Naive thymus-derived CD4-positive, alpha-beta T cell (primary cell): ENCODE data around the gene ANXA2. TPM values are rescaled to one million over a fixed set of nuclear protein-coding genes. Genes with fewer than 3 reads are reported as not detected.

Source experiments
- ATAC-seq: fragments of 150-1000 bp; cut with Tn5 transposase; 2 replicates; pipeline ENCODE4 v1.10.0; 2021; ENCODE audit warnings: mild to moderate bottlenecking, moderate library complexity
- CTCF ChIA-PET: fragments of 350-600 bp; sonication (Branson Sonifier 250); formaldehyde crosslinking; loops from one replicate; lab custom pipeline; 2021; ENCODE audit warnings: antibody characterized with exemption; lab: Charles Lee
- POLR2A ChIA-PET: fragments of 350-600 bp; sonication (Branson Sonifier 250); formaldehyde crosslinking; loops from one replicate; lab custom pipeline; 2021; ENCODE audit warnings: antibody characterized with exemption, inconsistent platforms; lab: Charles Lee
- DNase-seq, 9 donors: peaks; one replicate each; pipeline versions ENCODE4 v3.0.0 to v3.0.0-alpha.2; 2020 to 2022; ENCODE audit warnings: mixed read lengths in 1 of 9
- H3K27ac ChIP-seq: one replicate; pipeline ENCODE4 v1.7.0; 2013; ENCODE audit warnings: mild to moderate bottlenecking, low read depth, low read length, moderate library complexity
- H3K27me3 ChIP-seq, 2 donors: one replicate each; pipeline ENCODE4 v1.7.0; 2013; ENCODE audit warnings: low read length in 2 of 2, mild to moderate bottlenecking in 2 of 2, moderate library complexity in 2 of 2; ENCODE audit not compliant: control insufficient read depth in 2 of 2, insufficient read depth in 2 of 2
- H3K36me3 ChIP-seq, 3 experiments: 1 replicate in 2 of 3; 2 replicates in 1 of 3; pipeline ENCODE4 v1.7.0; 2013; ENCODE audit warnings: low read length in 3 of 3, mild to moderate bottlenecking in 3 of 3, moderate library complexity in 1 of 3; ENCODE audit not compliant: insufficient read depth in 3 of 3, control insufficient read depth in 2 of 3
- H3K4me1 ChIP-seq, 2 donors: one replicate each; pipeline ENCODE4 v1.7.0; 2013; ENCODE audit warnings: low read length in 2 of 2, mild to moderate bottlenecking in 2 of 2, moderate library complexity in 1 of 2; ENCODE audit not compliant: control insufficient read depth in 2 of 2, insufficient read depth in 2 of 2
- H3K4me3 ChIP-seq: 2 replicates; pipeline ENCODE4 v1.7.0; 2013; ENCODE audit warnings: mild to moderate bottlenecking, low read length
- H3K9me3 ChIP-seq, 3 experiments: 1 replicate in 2 of 3; 2 replicates in 1 of 3; pipeline ENCODE4 v1.7.0; 2013; ENCODE audit warnings: low read length in 3 of 3; ENCODE audit not compliant: control insufficient read depth in 2 of 3
- H3K27ac Mint-ChIP-seq, 9 donors: one replicate each; pipeline ENCODE4 v1.8.0; 2020 to 2022; ENCODE audit warnings: mixed read lengths in 9 of 9, mild to moderate bottlenecking in 8 of 9, moderate library complexity in 5 of 9, inconsistent platforms in 2 of 9
- H3K27me3 Mint-ChIP-seq, 5 donors: one replicate each; pipeline ENCODE4 v1.8.0; 2021 to 2022; ENCODE audit warnings: mixed read lengths in 5 of 5, mild to moderate bottlenecking in 1 of 5
- H3K36me3 Mint-ChIP-seq, 5 donors: one replicate each; pipeline ENCODE4 v1.8.0; 2020 to 2022; ENCODE audit warnings: mixed read lengths in 5 of 5, mild to moderate bottlenecking in 3 of 5, inconsistent platforms in 1 of 5
- H3K4me1 Mint-ChIP-seq, 7 donors: one replicate each; pipeline ENCODE4 v1.8.0; 2020 to 2022; ENCODE audit warnings: mixed read lengths in 7 of 7, mild to moderate bottlenecking in 3 of 7, inconsistent platforms in 1 of 7
- H3K4me3 Mint-ChIP-seq, 10 donors: one replicate each; pipeline ENCODE4 v1.8.0; 2020 to 2022; ENCODE audit warnings: mild to moderate bottlenecking in 10 of 10, mixed read lengths in 10 of 10, moderate library complexity in 6 of 10, inconsistent platforms in 2 of 10
- H3K9me3 Mint-ChIP-seq, 11 donors: one replicate each; pipeline ENCODE4 v1.8.0; 2020 to 2022; ENCODE audit warnings: mixed read lengths in 11 of 11, mild to moderate bottlenecking in 4 of 11, inconsistent platforms in 1 of 11, moderate library complexity in 1 of 11
- intact Hi-C, 2 donors: fragments of 100-400 bp; cut with micrococcal nuclease; formaldehyde crosslinking; loops; one replicate each; pipeline ENCODE4 v1.15.1; 2023
- polyA plus RNA-seq, 2 donors: library from polyadenylated mRNA; unstranded; fragments of 300-500 nt; fragmentation: Illumina TruSeq; gene quantifications; one replicate each; pipeline ENCODE4 v1.2.3, GENCODE V29; 2021
- total RNA-seq, 6 experiments: library from RNA in 5 of 6; stranded (reverse) in 5 of 6; gene quantifications; 1 replicate in 5 of 6; 2 replicates in 1 of 6; pipeline ENCODE4 v1.2.3 and lab custom pipeline; 2021 to 2026

Gene ANXA2
- total and polyA plus RNA-seq, 7 experiments from 2014 or later = 25.5 to 377 (median 36.6) TPM

DNA sequence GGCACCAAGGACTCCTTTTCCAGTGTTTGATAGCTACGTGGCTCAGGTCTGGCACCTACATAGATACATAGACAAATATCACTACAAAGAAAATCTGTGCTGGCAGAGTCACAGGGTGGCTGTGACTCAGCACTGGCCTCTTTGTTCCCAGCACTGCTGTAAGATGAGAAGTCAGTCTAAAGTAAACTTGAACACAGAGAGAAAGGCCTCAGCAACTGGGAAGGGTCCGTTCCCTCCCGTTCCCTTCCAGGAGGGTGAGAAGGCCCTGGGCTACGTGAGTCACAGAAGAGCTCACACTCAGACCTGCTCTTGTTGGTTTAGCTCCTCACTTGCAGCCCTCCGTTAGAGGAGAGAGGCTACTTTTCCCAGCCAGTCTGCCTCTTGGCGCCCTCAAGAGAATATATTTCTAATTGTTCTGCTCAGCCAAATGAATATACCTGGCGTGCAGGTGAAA, 23.1 kb downstream of the ANXA2 start:
- Mint-ChIP-seq H3K9me3 (no peaks in the 10 kb centered on the region), H3K36me3 (peaks cover 0 to 36% (median 11%) of the 10 kb centered on the region in 5 donors), H3K4me1 (peaks cover 0 to 20% (median 0%) of the 10 kb centered on the region in 7 donors), H3K27me3 (no peaks in the 10 kb centered on the region), H3K4me3 (no peak overlapping the region), H3K27ac (no peak overlapping the region)
- H3K27ac ChIP-seq = no peak overlapping the region
- ChIA-PET CTCF (interaction anchor here (2.4 kb wide), 1 partner anchor 15 kb away, joined by 5 read pairs; no protein-coding TSS in a partner anchor), POLR2A (interaction anchor here (1.1 kb wide), 1 partner anchor 143 kb away, joined by 3 read pairs; no protein-coding TSS in a partner anchor)
- H3K9me3 ChIP-seq = no peaks in the 10 kb centered on the region
- ATAC-seq (no peak), DNase-seq (no peak)
- no peaks in the 10 kb centered on the region for H3K27me3 ChIP-seq
- intact Hi-C loops = no loop called here
- peaks cover 0 to 8% (median 4%) of the 10 kb centered on the region in 3 experiments for H3K36me3 ChIP-seq
- H3K4me1 ChIP-seq = no peaks in the 10 kb centered on the region
- no peak overlapping the region for H3K4me3 ChIP-seq

DNA sequence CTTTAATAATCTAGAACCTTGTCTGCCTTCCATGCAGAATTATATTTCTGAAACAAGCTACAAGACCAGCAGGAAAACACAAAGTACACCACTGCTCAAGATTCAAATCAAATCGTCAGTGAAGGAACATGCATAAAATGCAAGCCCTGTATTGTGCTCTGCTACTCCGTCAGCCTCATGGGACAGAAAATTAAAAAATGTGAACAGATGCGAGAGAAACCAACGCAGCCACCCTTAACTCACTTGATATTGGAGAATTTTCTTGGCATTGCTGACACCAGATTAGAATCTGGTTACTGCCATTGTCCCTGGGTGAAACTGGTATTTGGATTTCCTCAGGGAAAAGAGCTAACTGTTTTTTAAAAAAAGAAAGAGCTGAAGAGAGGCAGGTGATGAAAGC, 23.6 kb downstream of the ANXA2 start:
- intact Hi-C loops = no loop called here
- Mint-ChIP-seq H3K4me3 (no peak overlapping the region), H3K9me3 (no peaks in the 10 kb centered on the region), H3K27me3 (no peaks in the 10 kb centered on the region), H3K27ac (no peak overlapping the region), H3K36me3 (peaks cover 0 to 31% (median 11%) of the 10 kb centered on the region in 5 donors), H3K4me1 (peaks cover 0 to 20% (median 0%) of the 10 kb centered on the region in 7 donors)
- Histone ChIP-seq H3K9me3 (no peaks in the 10 kb centered on the region), H3K4me3 (no peak overlapping the region), H3K4me1 (no peaks in the 10 kb centered on the region), H3K27ac (no peak overlapping the region), H3K36me3 (peaks cover 0 to 8% (median 4%) of the 10 kb centered on the region in 3 experiments), H3K27me3 (no peaks in the 10 kb centered on the region)
- ChIA-PET POLR2A (interaction anchor here (1.1 kb wide), 1 partner anchor 143 kb away, joined by 3 read pairs; no protein-coding TSS in a partner anchor), CTCF (interaction anchor here (2.4 kb wide), 1 partner anchor 14 kb away, joined by 5 read pairs; no protein-coding TSS in a partner anchor)
- ATAC-seq (no peak), DNase-seq (no peak)

DNA sequence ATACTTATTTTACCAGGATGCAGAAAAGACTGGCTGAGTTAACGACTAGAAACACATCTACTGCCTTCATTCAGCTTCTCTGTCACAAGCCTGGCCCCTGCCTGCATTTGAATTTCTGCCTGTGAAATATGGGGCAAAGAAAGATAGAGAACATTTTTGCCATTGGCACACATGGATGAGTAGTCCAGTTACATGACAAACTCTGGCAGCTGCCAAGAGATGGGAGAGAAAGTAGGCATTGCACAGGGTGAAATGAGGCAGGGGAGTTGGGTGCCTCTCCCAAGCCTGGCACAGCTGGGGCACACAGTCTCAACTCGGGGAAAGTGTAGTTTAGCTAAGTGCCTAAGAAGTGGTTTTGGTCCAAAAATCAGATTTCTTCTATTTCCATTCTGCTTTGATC, 24.0 kb downstream of the ANXA2 start:
- no peak overlapping the region for H3K4me3 ChIP-seq
- H3K27me3 ChIP-seq = no peaks in the 10 kb centered on the region
- peaks cover 0 to 30% (median 11%) of the 10 kb centered on the region in 5 donors for H3K36me3 Mint-ChIP-seq
- H3K9me3 Mint-ChIP-seq = no peaks in the 10 kb centered on the region
- H3K36me3 ChIP-seq = peaks cover 0 to 8% (median 4%) of the 10 kb centered on the region in 3 experiments
- H3K27me3 Mint-ChIP-seq = no peaks in the 10 kb centered on the region
- DNase-seq = no peak
- no peak overlapping the region for H3K27ac ChIP-seq
- ATAC-seq = no peak
- no peak overlapping the region for H3K4me3 Mint-ChIP-seq
- no peaks in the 10 kb centered on the region for H3K4me1 ChIP-seq
- peaks cover 0 to 20% (median 0%) of the 10 kb centered on the region in 7 donors for H3K4me1 Mint-ChIP-seq
- ChIA-PET POLR2A (interaction anchor here (1.1 kb wide), 1 partner anchor 144 kb away, joined by 3 read pairs; no protein-coding TSS in a partner anchor), CTCF (interaction anchor here (2.4 kb wide), 1 partner anchor 14 kb away, joined by 5 read pairs; no protein-coding TSS in a partner anchor)
- intact Hi-C loops = no loop called here
- H3K27ac Mint-ChIP-seq = no peak overlapping the region
- no peaks in the 10 kb centered on the region for H3K9me3 ChIP-seq

DNA sequence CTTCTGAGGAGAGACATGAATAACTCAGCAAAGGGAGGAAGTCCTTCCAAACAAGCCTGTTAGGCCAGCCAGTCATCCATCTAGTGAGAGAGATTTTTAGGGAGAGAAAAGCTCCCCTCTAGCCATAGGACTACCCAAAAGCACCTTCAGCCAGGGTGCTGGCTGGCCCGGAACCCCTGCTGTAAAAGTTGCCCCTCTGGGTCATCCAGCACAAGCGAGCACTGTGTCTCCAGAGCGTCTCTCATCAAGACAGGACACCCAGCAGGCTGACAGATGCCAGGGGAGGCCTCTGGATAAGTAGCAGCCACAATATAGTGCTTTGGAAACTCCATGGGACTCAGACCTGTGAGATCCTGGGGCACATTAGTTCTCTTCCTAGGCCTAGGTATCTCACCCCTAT, 24.5 kb downstream of the ANXA2 start:
- H3K27ac Mint-ChIP-seq = no peak overlapping the region
- POLR2A ChIA-PET = no interaction called here
- peaks cover 0 to 20% (median 0%) of the 10 kb centered on the region in 7 donors for H3K4me1 Mint-ChIP-seq
- no peak overlapping the region for H3K4me3 Mint-ChIP-seq
- no peaks in the 10 kb centered on the region for H3K27me3 ChIP-seq
- ATAC-seq (no peak), DNase-seq (no peak)
- H3K4me1 ChIP-seq = no peaks in the 10 kb centered on the region
- no peaks in the 10 kb centered on the region for H3K27me3 Mint-ChIP-seq
- H3K36me3 ChIP-seq = peaks cover 0 to 8% (median 4%) of the 10 kb centered on the region in 3 experiments
- peaks cover 0 to 30% (median 11%) of the 10 kb centered on the region in 5 donors for H3K36me3 Mint-ChIP-seq
- intact Hi-C loops = no loop called here
- CTCF ChIA-PET = interaction anchor here (2.4 kb wide), 1 partner anchor 13 kb away, joined by 5 read pairs; no protein-coding TSS in a partner anchor
- H3K9me3 Mint-ChIP-seq = no peaks in the 10 kb centered on the region
- H3K27ac ChIP-seq = no peak overlapping the region
- no peaks in the 10 kb centered on the region for H3K9me3 ChIP-seq
- H3K4me3 ChIP-seq = no peak overlapping the region

DNA sequence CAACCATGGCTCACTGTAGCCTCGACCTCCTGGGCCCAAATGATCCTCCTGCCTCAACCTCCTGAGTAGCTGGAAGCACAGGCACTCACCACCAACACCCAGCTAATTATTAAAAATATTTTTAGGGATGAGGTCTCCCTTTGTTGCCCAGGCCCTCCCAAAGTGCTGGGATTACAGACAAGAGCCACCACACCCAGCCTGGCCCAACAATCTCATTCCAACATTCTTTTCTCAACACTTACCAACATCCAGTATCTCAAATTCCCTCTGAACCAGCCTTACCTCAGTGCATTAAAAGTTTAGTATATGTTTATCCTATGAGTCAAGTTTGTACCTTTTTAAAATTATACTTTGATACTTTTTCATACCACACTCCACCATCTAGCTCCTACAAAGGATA, 25.0 kb downstream of the ANXA2 start:
- H3K36me3 ChIP-seq = peaks cover 0 to 8% (median 4%) of the 10 kb centered on the region in 3 experiments
- H3K27ac Mint-ChIP-seq = no peak overlapping the region
- H3K36me3 Mint-ChIP-seq = peaks cover 0 to 30% (median 11%) of the 10 kb centered on the region in 5 donors
- H3K4me3 Mint-ChIP-seq = no peak overlapping the region
- intact Hi-C loops = no loop called here
- no peaks in the 10 kb centered on the region for H3K9me3 ChIP-seq
- H3K9me3 Mint-ChIP-seq = no peaks in the 10 kb centered on the region
- H3K4me1 Mint-ChIP-seq = peaks cover 0 to 20% (median 0%) of the 10 kb centered on the region in 7 donors
- ChIA-PET CTCF (interaction anchor here (2.4 kb wide), 1 partner anchor 13 kb away, joined by 5 read pairs; no protein-coding TSS in a partner anchor), POLR2A (no interaction called here)
- ATAC-seq = no peak
- H3K27me3 Mint-ChIP-seq = no peaks in the 10 kb centered on the region
- no peak for DNase-seq
- no peaks in the 10 kb centered on the region for H3K27me3 ChIP-seq
- H3K4me3 ChIP-seq = no peak overlapping the region
- H3K4me1 ChIP-seq = no peaks in the 10 kb centered on the region
- H3K27ac ChIP-seq = no peak overlapping the region

DNA sequence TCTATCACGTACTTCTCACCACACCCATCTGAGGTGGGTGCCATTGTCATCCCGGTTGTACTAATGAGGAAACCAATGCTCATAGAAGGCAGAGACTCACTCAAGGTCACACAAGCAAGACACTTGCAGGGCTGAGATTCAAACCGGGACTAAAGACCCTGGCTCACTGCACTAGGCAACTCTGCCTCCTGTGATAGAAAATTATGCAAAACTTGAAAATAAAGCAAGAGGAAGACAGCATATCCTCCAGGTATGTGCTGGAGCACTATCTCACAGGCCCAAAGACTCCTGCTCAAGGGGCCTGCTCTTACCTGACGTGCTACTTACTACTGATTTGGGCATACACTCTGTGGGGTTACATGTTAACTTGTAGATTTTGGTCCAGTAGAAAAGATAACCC, 25.6 kb downstream of the ANXA2 start:
- H3K36me3 Mint-ChIP-seq = peaks cover 0 to 30% (median 11%) of the 10 kb centered on the region in 5 donors

More for the DNA sequence above, 25.6 kb downstream of the ANXA2 start:
- Histone ChIP-seq H3K36me3 (peaks cover 0 to 8% (median 4%) of the 10 kb centered on the region in 3 experiments), H3K27me3 (no peaks in the 10 kb centered on the region), H3K27ac (no peak overlapping the region), H3K9me3 (no peaks in the 10 kb centered on the region), H3K4me3 (no peak overlapping the region), H3K4me1 (no peaks in the 10 kb centered on the region)
- DNase-seq = no peak
- CTCF ChIA-PET = no interaction called here
- intact Hi-C loops = no loop called here
- Mint-ChIP-seq H3K27ac (no peak overlapping the region), H3K9me3 (no peaks in the 10 kb centered on the region), H3K27me3 (no peaks in the 10 kb centered on the region), H3K4me1 (peaks cover 0 to 20% (median 0%) of the 10 kb centered on the region in 7 donors), H3K4me3 (no peak overlapping the region)
- ATAC-seq = no peak
- POLR2A ChIA-PET = no interaction called here
